HL-60/S4 (cell line): Measurements from ENCODE around the gene PAQR5.
"Not testable (repeated sequence)": the region's sequence is repeated elsewhere in the genome, so short reads cannot be mapped to it uniquely, and the experiment has no call there.

ENCODE experiments used
- in situ Hi-C: fragments of 300-500 bp; cut with MboI; formaldehyde crosslinking; loops from 2 replicates; pipeline ENCODE4 v1.14.3; 2022; ENCODE audit warnings: low sequenced_read_pairs

PAQR5 gene

GRCh38 chr15:69346112-69346511 is 47.4 kb downstream of the PAQR5 start:
- in situ Hi-C loops: no loop called here

DNA sequence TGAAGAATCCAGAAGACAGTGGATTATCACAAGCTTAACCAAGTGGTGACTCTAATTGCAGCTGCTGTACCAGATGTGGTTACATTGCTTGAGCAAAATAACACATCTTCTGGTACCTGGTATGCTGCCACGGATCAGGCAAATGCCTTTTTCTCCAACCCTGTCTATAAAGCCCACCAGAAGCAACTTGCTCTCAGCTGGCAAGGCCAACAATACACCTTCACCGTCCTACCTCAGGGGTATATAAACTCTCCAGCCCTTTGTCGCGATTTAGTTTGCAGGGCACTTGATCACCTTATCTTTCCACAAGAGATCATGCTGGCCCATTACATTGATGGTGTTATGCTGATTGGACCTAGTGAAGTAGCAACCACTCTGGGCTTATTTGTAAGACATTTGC is 52.6 kb downstream of the PAQR5 start:
- in situ Hi-C loops: no loop called here

GRCh38 chr15:69351884-69352283 is 53.2 kb downstream of the PAQR5 start:
- in situ Hi-C loops: no loop called here

DNA sequence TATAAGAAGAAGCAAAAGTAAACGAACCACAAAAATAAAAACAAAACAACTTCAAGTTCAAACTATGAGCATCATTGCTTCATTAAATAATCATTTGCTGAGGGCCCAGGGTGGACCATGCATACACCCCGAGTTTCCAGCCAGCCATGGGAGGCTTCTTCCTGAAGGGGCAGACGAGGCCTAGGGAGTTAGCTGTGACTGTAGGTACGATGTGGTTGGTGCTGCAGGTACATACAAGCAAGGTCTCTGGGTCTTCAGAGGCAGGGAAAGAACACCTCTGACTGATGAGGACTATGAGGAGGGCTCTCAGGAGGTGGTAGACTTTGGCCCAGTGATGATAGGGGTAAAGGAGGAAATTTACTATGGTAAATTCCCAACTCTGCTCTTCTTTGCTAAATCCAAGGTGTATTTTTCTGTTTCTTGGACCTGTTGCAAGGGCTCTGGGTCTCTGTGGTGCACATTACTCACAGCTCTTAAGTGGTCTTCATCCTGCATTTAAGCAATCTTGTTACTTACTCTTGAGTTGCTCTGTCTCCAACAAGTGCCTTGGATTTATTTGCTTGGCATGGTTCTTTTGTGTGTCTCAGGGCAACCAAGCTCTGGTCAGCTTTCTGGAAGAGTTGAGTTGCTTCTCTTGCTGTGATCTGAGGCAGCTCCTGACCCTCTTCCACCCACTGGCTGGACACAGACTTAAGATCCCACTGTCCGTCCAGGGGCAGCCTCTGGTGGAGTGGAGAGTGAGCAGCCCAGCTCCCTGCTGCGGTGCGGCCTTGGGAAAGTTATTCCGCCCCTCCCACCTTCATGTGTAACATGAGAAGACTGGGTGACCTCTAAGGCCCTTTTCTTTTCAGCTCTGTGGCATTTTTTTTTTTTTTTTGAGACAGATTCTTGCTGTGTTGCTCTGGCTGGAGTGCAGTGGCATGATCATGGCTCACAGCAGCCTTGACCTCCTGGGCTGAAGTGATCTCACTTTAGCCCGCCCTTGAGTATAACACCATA is 59.4 kb downstream of the PAQR5 start:
- in situ Hi-C loops: no loop called here

DNA sequence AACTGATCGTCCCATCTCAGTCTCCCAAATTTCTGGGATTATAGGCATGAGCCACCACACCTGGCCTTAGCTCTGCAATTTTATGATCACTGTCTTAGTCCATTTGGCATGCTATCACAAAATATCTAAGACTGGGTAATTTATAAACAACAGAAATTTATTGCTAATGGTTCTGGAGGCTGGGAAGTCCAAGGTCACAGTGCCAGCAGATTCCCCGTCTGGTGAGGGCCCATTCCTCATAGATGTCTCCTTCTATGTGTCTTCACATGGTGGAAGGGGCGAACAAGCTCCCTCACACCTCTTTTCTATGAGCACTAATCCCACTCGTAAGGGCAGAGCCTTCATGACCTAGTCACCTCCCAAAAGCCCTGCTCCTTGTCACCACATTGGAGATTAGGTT is 60.1 kb downstream of the PAQR5 start:
- in situ Hi-C loops: no loop called here

GRCh38 chr15:69359722-69360121 is 61.0 kb downstream of the PAQR5 start:
- in situ Hi-C loops: no loop called here

GRCh38 chr15:69360642-69361041 is 61.9 kb downstream of the PAQR5 start:
- in situ Hi-C loops: no loop called here

DNA sequence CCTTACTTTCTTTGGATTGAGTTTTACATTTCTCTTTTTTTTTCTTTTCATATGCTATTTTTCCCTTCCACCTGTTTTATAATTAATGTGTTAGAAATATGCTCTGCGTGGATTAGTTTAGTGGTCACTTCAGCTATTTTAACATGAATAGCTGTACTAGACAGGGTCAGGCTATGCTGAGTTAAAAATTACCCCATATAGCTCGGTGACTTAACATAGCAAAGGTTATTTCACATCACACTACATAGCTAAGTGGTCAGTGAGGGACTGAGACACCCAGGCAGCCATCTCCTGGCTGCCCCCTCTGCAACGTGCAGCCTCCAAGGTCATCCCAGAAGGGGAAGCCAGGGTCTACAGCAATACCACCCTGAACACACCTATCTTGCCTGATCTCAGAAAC is 68.5 kb downstream of the PAQR5 start:
- in situ Hi-C loops: no loop called here

GRCh38 chr15:69369631-69370030 is 70.9 kb downstream of the PAQR5 start:
- in situ Hi-C loops: no loop called here

GRCh38 chr15:69373406-69373805 is 74.7 kb downstream of the PAQR5 start:
- in situ Hi-C loops: no loop called here

GRCh38 chr15:69375151-69375790 is 76.6 kb downstream of the PAQR5 start:
- in situ Hi-C loops: no loop called here

- in situ Hi-C loops: no loop called here
Observed at GRCh38 chr15:69377216-69377970, 78.7 kb downstream of the PAQR5 start.

DNA sequence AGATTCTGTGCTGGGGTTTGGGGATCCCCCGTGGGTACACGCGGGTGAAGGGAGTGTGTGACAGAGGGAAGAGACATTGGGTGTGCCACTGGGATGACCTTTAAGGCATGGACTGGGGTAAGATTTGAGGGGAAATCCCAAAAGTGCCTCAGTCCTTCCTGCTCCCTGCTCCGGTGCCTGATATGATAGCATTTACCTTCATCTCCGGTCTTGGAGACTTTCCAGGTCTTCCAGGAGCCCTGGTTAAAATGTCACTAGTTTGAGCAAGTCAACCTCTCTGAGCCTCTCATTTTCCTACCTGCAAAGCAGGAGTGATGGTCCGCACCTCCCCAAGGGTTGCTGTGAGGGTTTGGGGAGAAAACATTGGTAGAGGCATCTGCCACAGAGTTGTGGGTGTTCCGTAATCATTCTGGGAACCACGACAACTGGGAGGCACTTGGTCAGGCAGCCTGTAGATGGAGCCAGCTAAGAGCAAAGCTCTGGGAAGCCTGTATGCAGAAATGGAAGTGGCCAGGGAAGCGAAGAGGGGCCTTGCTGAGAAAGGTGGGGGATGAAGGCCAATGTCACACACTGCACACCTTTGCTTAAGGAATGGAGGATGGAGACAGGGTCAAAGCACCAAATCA is 81.5 kb downstream of the PAQR5 start:
- in situ Hi-C loops: no loop called here

DNA sequence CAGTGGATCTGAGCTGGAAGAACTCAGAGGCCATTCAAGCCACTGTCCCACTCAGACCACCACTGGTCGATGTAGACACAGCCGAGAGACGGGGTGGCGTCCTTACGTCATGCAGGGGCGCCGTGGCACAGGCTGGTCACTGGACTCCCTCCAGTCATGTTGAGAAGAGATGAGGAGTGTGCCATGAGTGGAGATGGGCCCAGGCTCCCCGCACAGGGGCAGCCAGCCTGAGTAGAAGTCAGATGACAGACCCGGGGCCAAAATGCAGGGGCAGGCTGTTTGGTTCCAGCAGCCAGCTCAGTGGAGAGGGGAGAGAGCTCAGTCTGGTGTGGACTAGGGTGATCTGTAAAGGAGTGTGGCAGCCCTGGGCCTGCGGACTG is 82.0 kb downstream of the PAQR5 start:
- in situ Hi-C loops: no loop called here

DNA sequence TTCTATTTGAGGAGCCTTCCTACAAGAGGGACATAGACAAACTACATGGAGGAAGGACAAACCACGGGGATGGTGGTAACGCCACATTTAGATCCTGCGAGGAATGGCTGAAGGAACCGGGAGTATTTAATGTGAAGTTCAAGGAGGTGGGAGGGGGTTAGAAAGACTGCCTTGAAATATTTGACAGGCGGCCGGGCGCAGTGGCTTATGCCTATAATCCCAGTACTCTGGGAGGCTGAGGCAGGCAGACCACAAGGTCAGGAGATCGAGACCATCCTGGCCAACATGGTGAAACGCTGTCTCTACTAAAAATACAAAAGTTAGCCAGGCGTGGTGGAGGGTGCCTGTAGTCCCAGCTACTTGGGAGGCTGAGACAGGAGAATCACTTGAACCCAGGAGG is 83.5 kb downstream of the PAQR5 start:
- in situ Hi-C loops: not testable (repeated sequence)

GRCh38 chr15:69384066-69384465 is 85.4 kb downstream of the PAQR5 start:
- in situ Hi-C loops: not testable (repeated sequence)

DNA sequence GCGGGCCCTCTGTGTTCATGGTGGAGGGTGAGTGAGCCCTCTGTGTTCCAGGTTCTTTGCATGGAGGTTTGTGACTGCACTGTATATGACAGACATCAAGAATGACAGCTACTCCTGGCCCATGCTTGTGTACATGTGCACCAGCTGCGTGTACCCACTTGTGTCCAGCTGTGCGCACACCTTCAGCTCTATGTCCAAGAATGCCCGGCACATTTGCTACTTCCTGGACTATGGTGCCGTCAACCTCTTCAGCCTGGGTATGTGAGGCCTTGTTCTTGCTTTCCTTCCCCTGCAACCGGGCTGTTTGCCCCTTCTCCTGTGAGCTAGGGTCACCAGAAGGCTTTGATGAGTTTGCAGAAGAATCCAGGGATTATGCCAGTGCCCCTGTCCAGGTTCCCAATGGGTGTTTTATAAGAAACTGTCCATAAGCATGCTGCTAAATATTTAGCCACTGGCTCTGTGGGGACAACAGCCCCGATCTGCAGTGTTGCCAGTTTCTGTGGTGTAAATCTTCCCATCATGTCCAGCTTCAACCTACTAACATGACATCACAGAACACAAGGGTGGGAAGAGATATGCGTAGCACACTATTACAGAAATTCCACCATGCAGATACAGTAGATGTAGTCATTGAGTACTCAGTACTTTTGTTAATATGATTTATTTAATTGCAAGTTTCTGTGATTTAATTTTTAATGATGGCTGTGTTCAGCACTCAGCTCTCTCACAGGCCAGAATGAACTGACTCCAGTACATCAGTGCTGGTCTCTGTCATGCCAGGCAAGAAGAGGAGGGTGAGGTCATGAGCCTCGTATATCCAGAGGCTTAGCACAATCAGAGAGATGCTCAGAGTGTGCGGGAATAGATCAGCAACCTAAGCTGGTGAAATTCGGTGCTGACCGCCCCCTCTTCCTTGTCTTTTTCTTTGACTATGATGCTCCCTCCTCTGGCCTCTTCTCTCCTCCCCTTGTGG is 86.2 kb downstream of the PAQR5 start:
- in situ Hi-C loops: no loop called here

- in situ Hi-C loops: no loop called here
Observed at GRCh38 chr15:69385831-69386230, 87.1 kb downstream of the PAQR5 start.

DNA sequence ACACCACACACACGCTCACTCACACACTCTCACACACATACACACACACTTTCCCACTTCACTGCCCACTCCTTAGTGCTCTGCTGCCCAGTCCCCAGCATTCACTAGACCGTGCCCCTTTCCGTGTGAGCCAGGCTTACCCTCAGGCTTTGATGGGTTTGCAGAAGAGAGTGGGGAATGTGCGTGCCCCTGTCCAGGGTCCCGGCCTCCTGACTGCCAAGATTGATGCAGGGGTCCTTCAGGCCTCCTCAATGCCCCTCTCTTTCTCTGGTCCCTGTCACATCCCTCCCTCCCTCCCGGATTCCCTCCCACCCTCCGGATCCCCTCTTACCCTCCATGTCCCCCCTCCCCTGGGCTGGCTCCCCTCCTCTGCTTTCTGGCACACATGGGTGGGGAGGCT is 87.6 kb downstream of the PAQR5 start:
- in situ Hi-C loops: no loop called here

- in situ Hi-C loops: no loop called here
Observed at GRCh38 chr15:69388260-69388705, 89.6 kb downstream of the PAQR5 start.
